Neural progenitor cell (in vitro differentiated cells): ENCODE data around the gene TMEM19.

Source experiments
- EZH2 ChIP-seq: fragments of 200-600 bp; sonication (generic); IDR thresholded peaks from 2 replicates; pipeline ENCODE4 v1.6.1; 2017; ENCODE audit warnings: antibody characterized with exemption, mild to moderate bottlenecking, moderate library complexity
- TF ChIP-seq, protein P1 (sequence below): fragments of 200-600 bp; sonication (generic); IDR thresholded peaks from 2 replicates; pipeline ENCODE4 v1.5.1; 2017; ENCODE audit warnings: antibody characterized with exemption, mild to moderate bottlenecking

DNA sequence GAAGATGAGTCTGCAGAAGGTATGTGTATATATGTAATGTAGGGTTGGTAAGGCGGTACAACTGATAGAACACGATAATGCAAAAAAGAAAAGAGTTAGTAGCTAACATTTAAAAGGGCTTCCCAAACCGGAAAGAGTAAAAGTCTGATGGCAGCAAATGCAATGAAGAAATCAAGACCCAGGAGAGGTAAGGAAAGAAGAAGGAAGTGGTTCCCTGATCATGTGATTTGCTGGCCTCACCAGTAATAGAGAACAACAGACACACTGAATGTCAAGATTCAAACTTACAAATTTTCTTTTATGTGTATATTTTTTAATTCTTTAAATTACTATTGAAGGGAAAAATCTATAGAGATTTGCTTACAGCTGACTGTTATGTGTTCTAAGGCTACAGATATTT is 40.6 kb upstream of the TMEM19 start:
- TF ChIP-seq EZH2, result no peak
- TF ChIP-seq, protein P1, sequence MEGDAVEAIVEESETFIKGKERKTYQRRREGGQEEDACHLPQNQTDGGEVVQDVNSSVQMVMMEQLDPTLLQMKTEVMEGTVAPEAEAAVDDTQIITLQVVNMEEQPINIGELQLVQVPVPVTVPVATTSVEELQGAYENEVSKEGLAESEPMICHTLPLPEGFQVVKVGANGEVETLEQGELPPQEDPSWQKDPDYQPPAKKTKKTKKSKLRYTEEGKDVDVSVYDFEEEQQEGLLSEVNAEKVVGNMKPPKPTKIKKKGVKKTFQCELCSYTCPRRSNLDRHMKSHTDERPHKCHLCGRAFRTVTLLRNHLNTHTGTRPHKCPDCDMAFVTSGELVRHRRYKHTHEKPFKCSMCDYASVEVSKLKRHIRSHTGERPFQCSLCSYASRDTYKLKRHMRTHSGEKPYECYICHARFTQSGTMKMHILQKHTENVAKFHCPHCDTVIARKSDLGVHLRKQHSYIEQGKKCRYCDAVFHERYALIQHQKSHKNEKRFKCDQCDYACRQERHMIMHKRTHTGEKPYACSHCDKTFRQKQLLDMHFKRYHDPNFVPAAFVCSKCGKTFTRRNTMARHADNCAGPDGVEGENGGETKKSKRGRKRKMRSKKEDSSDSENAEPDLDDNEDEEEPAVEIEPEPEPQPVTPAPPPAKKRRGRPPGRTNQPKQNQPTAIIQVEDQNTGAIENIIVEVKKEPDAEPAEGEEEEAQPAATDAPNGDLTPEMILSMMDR, result no peak
